ENCODE measurements around the gene RBBP7. TPM values are rescaled to one million over a fixed set of nuclear protein-coding genes. Genes with fewer than 3 reads are reported as not detected.
A peak's percentile ranks its signal among the peaks of the same experiment; 100 is the strongest.

Gene RBBP7
- total RNA-seq (2014; rRNA removed) (153 and 155 TPM in 2 replicates), Bru-seq, nascent RNA (percentile 86 among the genes with signal in this experiment), BruChase-seq, experiment 1, labeled RNA remaining after a 6-hour chase (percentile 85 among the genes with signal in this experiment), BruChase-seq, experiment 2, labeled RNA remaining after a 2-hour chase (percentile 86 among the genes with signal in this experiment)
- long read RNA-seq, transcript RBBP7-204 (12 exons, 1,904 nt): minor isoform, 6 of 394 reads
- long read RNA-seq, transcript RBBP7-202 (12 exons, 2,036 nt): minor isoform, 34 of 394 reads
- long read RNA-seq, transcript RBBP7-203 (12 exons, 2,333 nt): major isoform, 257 of 394 reads
- long read RNA-seq, partial matches to known transcripts: 10 of 394 reads
- long read RNA-seq, other reads (novel, unspliced or antisense): 87 of 394 reads

DNA sequence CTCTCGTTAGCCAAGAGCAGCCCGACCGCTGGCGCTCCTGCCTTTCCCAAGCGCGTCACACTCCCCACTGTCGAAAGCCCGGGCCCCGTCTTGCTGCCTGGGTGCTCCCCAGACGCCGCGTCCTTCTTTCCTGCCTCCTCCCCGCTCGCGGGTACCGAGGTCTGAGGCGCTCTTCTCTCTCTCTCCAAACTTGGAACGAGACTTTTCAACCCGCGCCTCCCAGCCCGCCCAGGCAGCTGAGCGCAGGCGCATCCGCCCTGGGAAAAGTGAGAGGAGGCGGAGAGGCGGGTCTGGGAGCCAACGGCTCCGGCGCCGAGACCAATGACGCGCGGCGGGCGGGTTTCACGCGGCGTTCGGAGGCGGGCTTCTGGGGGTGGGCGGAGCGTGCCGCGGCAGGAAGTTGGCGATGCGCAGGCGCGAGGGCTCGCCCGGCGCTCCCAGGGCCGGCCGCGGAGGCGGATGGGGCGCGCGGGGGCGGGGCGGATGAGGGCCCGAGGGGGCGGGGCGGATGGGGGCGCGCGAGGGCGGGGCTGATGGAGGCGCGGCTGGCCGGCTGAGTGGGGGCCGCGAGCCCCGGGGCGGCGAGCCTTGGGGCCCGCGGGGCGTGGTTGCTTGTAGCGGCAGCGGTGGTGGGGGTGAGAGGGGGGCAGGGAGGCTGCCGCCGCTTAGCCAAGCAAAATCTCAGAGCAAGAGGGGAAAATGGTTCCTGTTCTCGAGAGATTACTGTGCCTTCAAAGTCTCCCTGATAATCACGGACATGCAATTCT lies at the start of gene RBBP7:
Gene RBBP7, minus strand, starts transcription at position 268 of the 767 bp plus-strand sequence. CDS start 309 bp downstream, outside the sequence.
- DNase-seq: peak; percentile 90
- ATAC-seq: peak; percentile 88
- POLR2A ChIA-PET (ENCODE audit: unreplicated experiment): interaction anchor here (0.6 to 0.7 kb wide), 4 partner anchors 48 to 844 kb away, joined by 3 to 7 read pairs (median 4); partner anchors contain the start of gene SYAP1
- Histone ChIP-seq H3K4me1 (ENCODE audit: insufficient read depth, low read length) (peaks cover 41% of the 10 kb centered on the region), H2AFZ (ENCODE audit: low read length) (peak within 1 kb of the TSS; percentile 87), H3K27ac (ENCODE audit: low read length) (peak within 1 kb of the TSS; percentile 75), H3K9me2 (replicated peaks; ENCODE audit: low read length) (no peaks in the 10 kb centered on the region), H3K36me3 (ENCODE audit: low read depth, low read length) (peaks cover 12% of the 10 kb centered on the region), H3K4me2 (ENCODE audit: low read length) (peak within 1 kb of the TSS; percentile 97), H3K9ac (ENCODE audit: low read length) (peak within 1 kb of the TSS; percentile 93), H3K4me3 (ENCODE audit: low read length) (peak within 1 kb of the TSS; percentile 94), H3K9me3 (ENCODE audit: low read length) (no peaks in the 10 kb centered on the region), H4K20me1 (ENCODE audit: low read length) (peaks cover 27% of the 10 kb centered on the region), H3K79me2 (ENCODE audit: low read length) (peaks cover 46% of the 10 kb centered on the region), H3F3A (ENCODE audit: low read length, unreplicated experiment) (no peaks in the 10 kb centered on the region), H3K27me3 (ENCODE audit: low read length) (no peaks in the 10 kb centered on the region)
- intact Hi-C loops (cut with micrococcal nuclease): no loop called here
- CTCF ChIA-PET: interaction anchor here (1.0 kb wide), 1 partner anchor 13 kb away, joined by 3 read pairs; no protein-coding TSS in a partner anchor
- BruUV-seq (replicated peaks): no TSS peak
- TF ChIP-seq, protein P1, sequence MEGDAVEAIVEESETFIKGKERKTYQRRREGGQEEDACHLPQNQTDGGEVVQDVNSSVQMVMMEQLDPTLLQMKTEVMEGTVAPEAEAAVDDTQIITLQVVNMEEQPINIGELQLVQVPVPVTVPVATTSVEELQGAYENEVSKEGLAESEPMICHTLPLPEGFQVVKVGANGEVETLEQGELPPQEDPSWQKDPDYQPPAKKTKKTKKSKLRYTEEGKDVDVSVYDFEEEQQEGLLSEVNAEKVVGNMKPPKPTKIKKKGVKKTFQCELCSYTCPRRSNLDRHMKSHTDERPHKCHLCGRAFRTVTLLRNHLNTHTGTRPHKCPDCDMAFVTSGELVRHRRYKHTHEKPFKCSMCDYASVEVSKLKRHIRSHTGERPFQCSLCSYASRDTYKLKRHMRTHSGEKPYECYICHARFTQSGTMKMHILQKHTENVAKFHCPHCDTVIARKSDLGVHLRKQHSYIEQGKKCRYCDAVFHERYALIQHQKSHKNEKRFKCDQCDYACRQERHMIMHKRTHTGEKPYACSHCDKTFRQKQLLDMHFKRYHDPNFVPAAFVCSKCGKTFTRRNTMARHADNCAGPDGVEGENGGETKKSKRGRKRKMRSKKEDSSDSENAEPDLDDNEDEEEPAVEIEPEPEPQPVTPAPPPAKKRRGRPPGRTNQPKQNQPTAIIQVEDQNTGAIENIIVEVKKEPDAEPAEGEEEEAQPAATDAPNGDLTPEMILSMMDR (conservative IDR thresholded peaks at IDR 0.05; ENCODE audit: low read depth, low read length): no peak
- TF ChIP-seq EZH2phosphoT487 (IDR thresholded peaks at IDR 0.05; ENCODE audit: borderline replicate concordance, low read length): no peak
- no peak for TF ChIP-seq EZH2 (IDR thresholded peaks at IDR 0.05; ENCODE audit: low read length, unreplicated experiment)

GRCh38 chrX:16918979-16919378 lies 48.8 kb upstream of the RBBP7 start:
- H2AFZ ChIP-seq (ENCODE audit: low read length): no peak overlapping the region
- H3K4me1 ChIP-seq (ENCODE audit: insufficient read depth, low read length): no peaks in the 10 kb centered on the region
- no TSS peak for BruUV-seq (replicated peaks)
- no peak for DNase-seq
- H3K79me2 ChIP-seq (ENCODE audit: low read length): no peaks in the 10 kb centered on the region
- intact Hi-C loops (cut with micrococcal nuclease): no loop called here
- H3K4me2 ChIP-seq (ENCODE audit: low read length): no peak overlapping the region
- no peak overlapping the region for H3K4me3 ChIP-seq (ENCODE audit: low read length)
- ATAC-seq: no peak
- no peaks in the 10 kb centered on the region for H3K27me3 ChIP-seq (ENCODE audit: low read length)
- no peak overlapping the region for H3K9ac ChIP-seq (ENCODE audit: low read length)
- H3K9me3 ChIP-seq (ENCODE audit: low read length): no peaks in the 10 kb centered on the region
- ChIA-PET CTCF (no interaction called here), POLR2A (ENCODE audit: unreplicated experiment) (no interaction called here)
- H3F3A ChIP-seq (ENCODE audit: low read length, unreplicated experiment): no peaks in the 10 kb centered on the region
- no peaks in the 10 kb centered on the region for H3K36me3 ChIP-seq (ENCODE audit: low read depth, low read length)
- TF ChIP-seq, protein P1 (conservative IDR thresholded peaks at IDR 0.05; ENCODE audit: low read depth, low read length): no peak
- no peak for TF ChIP-seq EZH2 (IDR thresholded peaks at IDR 0.05; ENCODE audit: low read length, unreplicated experiment)
- no peak for TF ChIP-seq EZH2phosphoT487 (IDR thresholded peaks at IDR 0.05; ENCODE audit: borderline replicate concordance, low read length)
- no peaks in the 10 kb centered on the region for H4K20me1 ChIP-seq (ENCODE audit: low read length)
- H3K9me2 ChIP-seq (replicated peaks; ENCODE audit: low read length): no peaks in the 10 kb centered on the region
- no peak overlapping the region for H3K27ac ChIP-seq (ENCODE audit: low read length)
